H9 (cell line): Measurements from ENCODE around the gene OR51Q1. TPM values are rescaled to one million over a fixed set of nuclear protein-coding genes. Genes with fewer than 3 reads are reported as not detected.

Experiments
- DNase-seq: peaks from one replicate; pipeline ENCODE4 v3.0.0-alpha.2; 2017
- H2AFZ ChIP-seq: one replicate; pipeline ENCODE4 v1.6.1; 2013; ENCODE audit warnings: mild to moderate bottlenecking, low read length, control low read depth, moderate library complexity
- H2AK5ac ChIP-seq: 2 replicates; pipeline ENCODE4 v1.6.1; 2013; ENCODE audit warnings: low read length, control low read depth, mixed read lengths; ENCODE audit not compliant: insufficient read length
- H2BK120ac ChIP-seq: one replicate; pipeline ENCODE4 v1.6.1; 2013; ENCODE audit warnings: low read depth, mild to moderate bottlenecking, low read length, control low read depth, inconsistent platforms; ENCODE audit not compliant: poor library complexity, severe bottlenecking
- H2BK12ac ChIP-seq: 2 replicates; pipeline ENCODE4 v1.6.1; 2013; ENCODE audit warnings: low read length, control low read depth, mixed read lengths, low read depth; ENCODE audit not compliant: insufficient read length
- H2BK15ac ChIP-seq: 2 replicates; pipeline ENCODE4 v1.6.1; 2013; ENCODE audit warnings: low read depth, low read length, control low read depth
- H2BK20ac ChIP-seq: one replicate; pipeline ENCODE4 v1.6.1; 2013; ENCODE audit warnings: low read depth, mild to moderate bottlenecking, low read length, control low read depth, inconsistent platforms; ENCODE audit not compliant: poor library complexity, severe bottlenecking
- H2BK5ac ChIP-seq: 2 replicates; pipeline ENCODE4 v1.6.1; 2013; ENCODE audit warnings: low read length, control low read depth, mixed read lengths; ENCODE audit not compliant: insufficient read length
- H3K14ac ChIP-seq: 2 replicates; pipeline ENCODE4 v1.6.1; 2013; ENCODE audit warnings: low read length, control low read depth; ENCODE audit not compliant: insufficient read depth
- H3K18ac ChIP-seq: 2 replicates; pipeline ENCODE4 v1.6.1; 2013; ENCODE audit warnings: low read depth, mild to moderate bottlenecking, mixed read lengths, low read length, control low read depth; ENCODE audit not compliant: insufficient read length
- H3K23ac ChIP-seq: 2 replicates; pipeline ENCODE4 v1.6.1; 2013; ENCODE audit warnings: low read length, control low read depth, mixed read lengths, low read depth; ENCODE audit not compliant: insufficient read length
- H3K23me2 ChIP-seq: 2 replicates; pipeline ENCODE4 v1.6.1; 2013; ENCODE audit warnings: low read depth, mild to moderate bottlenecking, mixed read lengths, low read length, control low read depth; ENCODE audit not compliant: insufficient read length, poor library complexity, severe bottlenecking
- H3K27ac ChIP-seq: 2 replicates; pipeline ENCODE4 v1.5.1; 2013; ENCODE audit warnings: low read length, control low read depth, mixed read lengths, low read depth; ENCODE audit not compliant: insufficient read length
- H3K27me3 ChIP-seq: 2 replicates; pipeline ENCODE4 v1.6.1; 2013; ENCODE audit warnings: low read length, control low read depth, inconsistent platforms; ENCODE audit not compliant: insufficient read depth
- H3K4ac ChIP-seq: 2 replicates; pipeline ENCODE4 v1.6.1; 2013; ENCODE audit warnings: low read depth, mild to moderate bottlenecking, control low read depth, inconsistent platforms, low read length, moderate library complexity
- H3K4me1 ChIP-seq: 2 replicates; pipeline ENCODE4 v1.6.1; 2013; ENCODE audit warnings: low read length, control low read depth, inconsistent platforms; ENCODE audit not compliant: insufficient read depth
- H3K4me2 ChIP-seq: 2 replicates; pipeline ENCODE4 v1.6.1; 2013; ENCODE audit warnings: low read length, control low read depth, mixed read lengths; ENCODE audit not compliant: insufficient read length, insufficient read depth
- H3K56ac ChIP-seq: 2 replicates; pipeline ENCODE4 v1.6.1; 2013; ENCODE audit warnings: low read depth, mild to moderate bottlenecking, mixed read lengths, low read length, control low read depth; ENCODE audit not compliant: insufficient read length
- H3K79me1 ChIP-seq: 2 replicates; pipeline ENCODE4 v1.6.1; 2013; ENCODE audit warnings: low read depth, mild to moderate bottlenecking, moderate library complexity, low read length, control low read depth, inconsistent platforms; ENCODE audit not compliant: insufficient read depth, poor library complexity, severe bottlenecking
- H3K79me2 ChIP-seq: 2 replicates; pipeline ENCODE4 v1.6.1; 2013; ENCODE audit warnings: low read length, control low read depth, inconsistent platforms; ENCODE audit not compliant: insufficient read depth
- H3K9ac ChIP-seq: 2 replicates; pipeline ENCODE4 v1.6.1; 2013; ENCODE audit warnings: low read length, control low read depth, mixed read lengths; ENCODE audit not compliant: insufficient read length; ENCODE audit errors: extremely low read depth
- H3K9me3 ChIP-seq: one replicate; pipeline ENCODE4 v1.6.1; 2013; ENCODE audit warnings: low read depth, low read length, inconsistent platforms; ENCODE audit not compliant: control insufficient read depth
- H3T11ph ChIP-seq: one replicate; pipeline ENCODE4 v1.6.1; 2013; ENCODE audit warnings: mild to moderate bottlenecking, low read length, control low read depth, inconsistent platforms
- H4K20me1 ChIP-seq: one replicate; pipeline ENCODE4 v1.6.1; 2013; ENCODE audit not compliant: control insufficient read depth, insufficient read length, insufficient read depth
- H4K5ac ChIP-seq: 2 replicates; pipeline ENCODE4 v1.6.1; 2013; ENCODE audit warnings: low read depth, mild to moderate bottlenecking, mixed read lengths, low read length, control low read depth; ENCODE audit not compliant: insufficient read length
- H4K8ac ChIP-seq: replicated peaks from 2 replicates; pipeline ENCODE4 v1.6.1; 2013; ENCODE audit warnings: low read length, control low read depth, mixed read lengths, low read depth; ENCODE audit not compliant: insufficient read length
- H4K91ac ChIP-seq: 2 replicates; pipeline ENCODE4 v1.6.1; 2013; ENCODE audit warnings: low read depth, mild to moderate bottlenecking, moderate library complexity, mixed read lengths, low read length, control low read depth; ENCODE audit not compliant: insufficient read length
- H3K27ac Mint-ChIP-seq, 3 experiments: 2 replicates in 2 of 3; 3 replicates in 1 of 3; pipeline ENCODE4 v1.8.0; 2020 to 2021; ENCODE audit warnings: mixed read lengths in 3 of 3, mild to moderate bottlenecking in 1 of 3, moderate library complexity in 1 of 3
- H3K27me3 Mint-ChIP-seq: 2 replicates; pipeline ENCODE4 v1.8.0; 2021; ENCODE audit warnings: low read depth, mild to moderate bottlenecking, moderate library complexity, mixed read lengths
- H3K36me3 Mint-ChIP-seq, 3 experiments: 2 replicates in 2 of 3; 3 replicates in 1 of 3; pipeline ENCODE4 v1.8.0; 2020 to 2021; ENCODE audit warnings: low read depth in 3 of 3, mixed read lengths in 3 of 3; ENCODE audit not compliant: insufficient read depth in 1 of 3
- H3K4me1 Mint-ChIP-seq, 2 experiments: 2 replicates each; pipeline ENCODE4 v1.8.0; 2020; ENCODE audit warnings: mixed read lengths in 2 of 2
- H3K4me3 Mint-ChIP-seq, 2 experiments: 2 replicates in 1 of 2; 3 replicates in 1 of 2; pipeline ENCODE4 v1.8.0; 2020 to 2021; ENCODE audit warnings: mild to moderate bottlenecking in 2 of 2, mixed read lengths in 2 of 2, moderate library complexity in 1 of 2
- H3K9me3 Mint-ChIP-seq, 2 experiments: 2 replicates in 1 of 2; 3 replicates in 1 of 2; pipeline ENCODE4 v1.8.0; 2020; ENCODE audit warnings: mild to moderate bottlenecking in 2 of 2, mixed read lengths in 2 of 2, moderate library complexity in 1 of 2
- CTCF ChIP-seq: fragments of 200-600 bp; sonication (generic); conservative IDR thresholded peaks from 3 replicates; pipeline ENCODE4 v1.8.0; 2021; ENCODE audit warnings: antibody characterized with exemption, mild to moderate bottlenecking
- WGBS: extraction: QIAGEN DNeasy Blood & Tissue Kit; methylation state at CpG from one replicate; pipeline ENCODE4 v1.1.7; 2013; ENCODE audit warnings: missing lambda C conversion rate, low lambda C conversion rate, mixed read lengths; ENCODE audit not compliant: insufficient read length; ENCODE audit errors: extremely low coverage; 5-methylcytosine and 5-hydroxymethylcytosine counted together
- total RNA-seq: library from RNA; stranded (reverse); gene quantifications from 2 replicates; pipeline ENCODE4 v1.2.1, GENCODE V29; 2021

Gene OR51Q1
- total RNA-seq, 1 experiment from 2014 or later = not detected

GRCh38 chr11:5384335-5384734 is 37.6 kb upstream of the OR51Q1 start:
- H3K79me2 ChIP-seq = no peaks in the 10 kb centered on the region
- Mint-ChIP-seq H3K4me1 (peaks cover 17 to 20% of the 10 kb centered on the region in 2 experiments), H3K27ac (no peak overlapping the region)

More at GRCh38 chr11:5384335-5384734, 37.6 kb upstream of the OR51Q1 start:
- Histone ChIP-seq H3K4me1 (peaks cover 2% of the 10 kb centered on the region; the same call in 1 of the 2 replicates), H2BK5ac (no peak overlapping the region), H2BK12ac (no peak overlapping the region), H3K9me3 (no peaks in the 10 kb centered on the region), H3K23ac (no peak overlapping the region), H3K18ac (no peak overlapping the region), H3K27me3 (no peaks in the 10 kb centered on the region), H3K79me1 (no peaks in the 10 kb centered on the region), H3T11ph (no peak overlapping the region), H2BK120ac (no peak overlapping the region), H4K5ac (no peak overlapping the region), H4K8ac (no peak overlapping the region), H2AK5ac (no peak overlapping the region), H2AFZ (no peak overlapping the region), H3K14ac (0 out of 2 replicates have a peak overlapping the region, but pooled peaks have one; percentile 53), H3K4ac (no peak overlapping the region), H3K9ac (no peak overlapping the region), H3K4me2 (no peak overlapping the region), H3K27ac (no peak overlapping the region), H4K91ac (no peak overlapping the region), H2BK20ac (no peak overlapping the region), H3K56ac (no peak overlapping the region), H2BK15ac (no peak overlapping the region), H4K20me1 (no peaks in the 10 kb centered on the region), H3K23me2 (no peaks in the 10 kb centered on the region)
- H3K36me3 Mint-ChIP-seq = no peaks in the 10 kb centered on the region
- no peak for TF ChIP-seq CTCF
- H3K9me3 Mint-ChIP-seq = no peaks in the 10 kb centered on the region; a peak in 1 of 5 replicates
- no peak for DNase-seq
- no peak overlapping the region for H3K4me3 Mint-ChIP-seq
- H3K27me3 Mint-ChIP-seq = no peaks in the 10 kb centered on the region; the same call in 1 of the 2 replicates
- no CpG with 5 or more reads among the region's 2 CpGs for WGBS
